HCT116 (cell line): Measurements from ENCODE around the gene RNF11. TPM values are rescaled to one million over a fixed set of nuclear protein-coding genes. Genes with fewer than 3 reads are reported as not detected.
A peak's percentile ranks its signal among the peaks of the same experiment; 100 is the strongest.

Experiments
- ATAC-seq: fragments of 200-7000 bp; cut with Tn5 transposase; 2 replicates; pipeline ENCODE4 v1.9.1; 2020; ENCODE audit warnings: mild to moderate bottlenecking, moderate library complexity
- BruUV-seq: library from RNA; stranded (reverse); fragments of 400-500 nt; replicated peaks from 2 replicates; lab custom pipeline; 2021; lab: Mats Ljungman, UMichigan
- CTCF ChIA-PET: fragments of 300-600 bp; sonication (Branson Sonifier 250); formaldehyde crosslinking; loops from one replicate; lab custom pipeline; 2021; ENCODE audit warnings: antibody characterized with exemption; lab: Charles Lee
- POLR2A ChIA-PET: fragments of 300-600, 350-600 bp; sonication (Branson Sonifier 250); formaldehyde crosslinking; loops from one replicate; lab custom pipeline; 2021; ENCODE audit warnings: antibody characterized with exemption; lab: Charles Lee
- RAD21 ChIA-PET, 2 experiments: fragments of 300-600 bp; sonication (Branson Sonifier 250); formaldehyde crosslinking; loops; one replicate each; lab custom pipeline; 2023; ENCODE audit warnings: low total read pairs in 2 of 2; ENCODE audit not compliant: uncharacterized antibody in 2 of 2, unreplicated experiment in 2 of 2, low non-redundant PET in 1 of 2; lab: Charles Lee
- DNase-seq: peaks from one replicate; pipeline ENCODE4 v3.0.0-alpha.2; 2010; ENCODE audit warnings: low read depth, low spot score
- H2AFZ ChIP-seq: fragments of 200-600 bp; shearing (Covaris generic), sonication (generic); 2 replicates; pipeline ENCODE4 v1.6.1; 2017; ENCODE audit warnings: low read depth, mixed run types, mixed read lengths, antibody characterized with exemption, low read length; ENCODE audit not compliant: poor library complexity, severe bottlenecking
- H3K27ac ChIP-seq: 2 replicates; pipeline ENCODE4 v1.5.1; 2012; ENCODE audit warnings: low read depth, low read length
- H3K27me3 ChIP-seq: fragments of 200-600 bp; sonication (generic); 2 replicates; pipeline ENCODE4 v1.6.1; 2016; ENCODE audit warnings: mixed run types, low read length, mixed read lengths; ENCODE audit not compliant: insufficient read depth
- H3K36me3 ChIP-seq, 2 experiments: fragments of 200-500 bp in 1 of 2; fragments of 200-600 bp in 1 of 2; sonication (Bioruptor generic) in 1 of 2; sonication (generic) in 1 of 2; 2 replicates each; pipeline versions ENCODE4 v1.5.1 to v1.6.1; 2014 to 2016; ENCODE audit warnings: low read length in 2 of 2, inconsistent platforms in 1 of 2, mixed read lengths in 1 of 2, mixed run types in 1 of 2; ENCODE audit not compliant: insufficient read depth in 2 of 2, control insufficient read depth in 1 of 2
- H3K4me1 ChIP-seq, 2 experiments: fragments of 200-600 bp in 1 of 2; sonication (generic) in 1 of 2; 2 replicates each; pipeline versions ENCODE4 v1.5.1 to v1.6.1; 2012 to 2017; ENCODE audit warnings: low read length in 2 of 2, inconsistent platforms in 1 of 2, mild to moderate bottlenecking in 1 of 2, mixed read lengths in 1 of 2, mixed run types in 1 of 2, moderate library complexity in 1 of 2; ENCODE audit not compliant: insufficient read depth in 2 of 2, control insufficient read depth in 1 of 2
- H3K4me2 ChIP-seq: fragments of 200-600 bp; sonication (generic); 2 replicates; pipeline ENCODE4 v1.6.1; 2017; ENCODE audit warnings: mixed run types, low read length, mixed read lengths
- H3K4me3 ChIP-seq, 2 experiments: fragments of 200-600 bp in 1 of 2; sonication (generic) in 1 of 2; replicated peaks in 1 of 2; 2 replicates each; pipeline ENCODE4 v1.5.1; 2011 to 2016; ENCODE audit warnings: low read length in 2 of 2, control low read depth in 1 of 2, low read depth in 1 of 2, mild to moderate bottlenecking in 1 of 2, mixed read lengths in 1 of 2, mixed run types in 1 of 2
- H3K79me2 ChIP-seq: fragments of 200-600 bp; sonication (generic); 2 replicates; pipeline ENCODE4 v1.6.1; 2017; ENCODE audit warnings: mild to moderate bottlenecking, mixed run types, low read length, moderate library complexity, mixed read lengths; ENCODE audit not compliant: insufficient read depth
- H3K9ac ChIP-seq: fragments of 200-600 bp; sonication (generic); 2 replicates; pipeline ENCODE4 v1.6.1; 2016; ENCODE audit warnings: low read length, mixed read lengths
- H3K9me2 ChIP-seq: fragments of 200-600 bp; sonication (generic), shearing (Covaris generic); 2 replicates; pipeline ENCODE4 v1.6.1; 2017; ENCODE audit warnings: mixed run types, mild to moderate bottlenecking, moderate library complexity; ENCODE audit not compliant: insufficient read depth
- H3K9me3 ChIP-seq, 2 experiments: fragments of 200-500 bp in 1 of 2; fragments of 200-600 bp in 1 of 2; sonication (Bioruptor generic) in 1 of 2; sonication (generic) in 1 of 2; 2 replicates each; pipeline ENCODE4 v1.6.1; 2014 to 2017; ENCODE audit warnings: low read length in 2 of 2, mixed read lengths in 2 of 2, inconsistent platforms in 1 of 2, low read depth in 1 of 2, mild to moderate bottlenecking in 1 of 2, mixed run types in 1 of 2, moderate library complexity in 1 of 2; ENCODE audit not compliant: control insufficient read depth in 1 of 2, insufficient read depth in 1 of 2
- H4K20me1 ChIP-seq: fragments of 200-600 bp; sonication (generic), shearing (Covaris generic); 2 replicates; pipeline ENCODE4 v1.6.1; 2017; ENCODE audit warnings: mixed run types, mild to moderate bottlenecking, moderate library complexity; ENCODE audit not compliant: insufficient read depth
- CTCF ChIP-seq, 3 experiments: fragments of 200-600 bp in 1 of 3; sonication (generic) in 1 of 3; IDR thresholded peaks in 2 of 3; conservative IDR thresholded peaks in 1 of 3; 2 replicates each; pipeline ENCODE4 v1.5.1; 2012 to 2017; ENCODE audit warnings: low read depth in 2 of 3, low read length in 2 of 3, antibody characterized with exemption in 1 of 3, borderline replicate concordance in 1 of 3, control low read depth in 1 of 3, mild to moderate bottlenecking in 1 of 3, mixed read lengths in 1 of 3, mixed run types in 1 of 3, moderate library complexity in 1 of 3; ENCODE audit not compliant: insufficient read depth in 1 of 3
- EGR1 ChIP-seq: IDR thresholded peaks from 2 replicates; pipeline ENCODE4 v1.6.1; 2012; ENCODE audit warnings: low read depth
- ELF1 ChIP-seq: IDR thresholded peaks from 2 replicates; pipeline ENCODE4 v1.6.1; 2012; ENCODE audit warnings: low read depth, borderline replicate concordance
- FOSL1 ChIP-seq: IDR thresholded peaks from 2 replicates; pipeline ENCODE4 v1.6.1; 2012; ENCODE audit warnings: low read depth
- JUND ChIP-seq: IDR thresholded peaks from 2 replicates; pipeline ENCODE4 v1.6.1; 2012
- MAX ChIP-seq: IDR thresholded peaks from 2 replicates; pipeline ENCODE4 v1.6.1; 2012
- POLR2A ChIP-seq: IDR thresholded peaks from 2 replicates; pipeline ENCODE4 v1.7.0; 2011; ENCODE audit warnings: borderline replicate concordance; ENCODE audit not compliant: insufficient read depth, insufficient read length; ENCODE audit errors: extremely low read depth
- RAD21 ChIP-seq: IDR thresholded peaks from 2 replicates; pipeline ENCODE4 v1.6.1; 2012; ENCODE audit warnings: low read depth, mild to moderate bottlenecking
- SIN3A ChIP-seq: IDR thresholded peaks from 2 replicates; pipeline ENCODE4 v1.6.1; 2012; ENCODE audit warnings: low read depth
- TCF7L2 ChIP-seq: IDR thresholded peaks from 2 replicates; pipeline ENCODE4 v1.7.0; 2011; ENCODE audit warnings: borderline replicate concordance, inconsistent platforms; ENCODE audit not compliant: insufficient read depth, insufficient read length; ENCODE audit errors: extremely low read depth
- YY1 ChIP-seq: IDR thresholded peaks from 2 replicates; pipeline ENCODE4 v1.6.1; 2011; ENCODE audit warnings: low read length, low read depth, moderate library complexity, mild to moderate bottlenecking; ENCODE audit not compliant: insufficient replicate concordance; ENCODE audit errors: extremely low read depth
- ZNF274 ChIP-seq: fragments of 200-500 bp; sonication (Bioruptor generic); IDR thresholded peaks from 2 replicates; pipeline ENCODE4 v1.6.1; 2014; ENCODE audit warnings: mild to moderate bottlenecking, low read depth, low read length, inconsistent platforms
- intact Hi-C: fragments of 100-400 bp; cut with micrococcal nuclease; formaldehyde crosslinking; loops from 2 replicates; pipeline ENCODE4 v1.10.0; 2022
- total RNA-seq: library from RNA; stranded (reverse); gene quantifications from one replicate; pipeline ENCODE4 v1.2.1, GENCODE V29; 2021; ENCODE audit not compliant: unreplicated experiment

RNF11 gene
- total RNA-seq, 1 experiment from 2014 or later: 60.9 TPM

- TF ChIP-seq ELF1 (no peak), ZNF274 (no peak), EGR1 (no peak), FOSL1 (no peak), CTCF (IDR thresholded peaks at IDR 0.05 in 2 of 3, conservative IDR thresholded peaks at IDR 0.05 in 1 of 3; ENCODE audit: borderline replicate concordance in 1 of 3, insufficient read depth in 1 of 3, low read depth in 2 of 3, low read length in 2 of 3) (no peak), TCF7L2 (no peak), POLR2A (no peak), YY1 (no peak), SIN3A (no peak)
Observed at GRCh38 chr1:51190961-51191360, 45.1 kb upstream of the RNF11 start (continued).

- peak overlapping the region; percentile 37 for H2AFZ ChIP-seq
- CTCF ChIA-PET: interaction anchor here (0.6 to 4.8 kb wide), 14 partner anchors 10 to 824 kb away, joined by 3 to 36 read pairs (median 4); partner anchors contain the start of gene RNF11
- DNase-seq (peak; percentile 63), ATAC-seq (peak; percentile 86)
- no peak overlapping the region for H3K4me3 ChIP-seq
- no peaks in the 10 kb centered on the region for H3K9me3 ChIP-seq
- no TSS peak for BruUV-seq
- no peak overlapping the region for H3K9ac ChIP-seq
- RAD21 ChIA-PET: no interaction called here
- H3K79me2 ChIP-seq: no peaks in the 10 kb centered on the region
- H3K27ac ChIP-seq: no peak overlapping the region
- H3K4me2 ChIP-seq: no peak overlapping the region
- H3K36me3 ChIP-seq: no peaks in the 10 kb centered on the region
- H3K27me3 ChIP-seq: no peaks in the 10 kb centered on the region
- intact Hi-C loops: loop anchor here (1.0 kb wide), 1 partner anchor 418 kb away; no protein-coding TSS in a partner anchor
- H3K9me2 ChIP-seq: no peaks in the 10 kb centered on the region
- POLR2A ChIA-PET: no interaction called here
- TF ChIP-seq JUND: no peak
- peak; percentile 70 to 87 (median 79) for TF ChIP-seq CTCF (IDR thresholded peaks at IDR 0.05 in 2 of 3, conservative IDR thresholded peaks at IDR 0.05 in 1 of 3; ENCODE audit: borderline replicate concordance in 1 of 3, insufficient read depth in 1 of 3, low read depth in 2 of 3, low read length in 2 of 3)
- no peak for TF ChIP-seq ZNF274
- TF ChIP-seq MAX: no peak
- TF ChIP-seq RAD21: peak; percentile 70
- TF ChIP-seq ELF1: no peak
- TF ChIP-seq YY1: peak; percentile 22
- no peaks in the 10 kb centered on the region for H3K4me1 ChIP-seq
- H4K20me1 ChIP-seq: no peaks in the 10 kb centered on the region
Observed at GRCh38 chr1:51192213-51192843, 43.7 kb upstream of the RNF11 start.
